ENCODE results near the gene LINC01488. TPM values are rescaled to one million over a fixed set of nuclear protein-coding genes. Genes with fewer than 3 reads are reported as not detected.

Gene LINC01488
- total RNA-seq, 1 experiment from 2014 or later, result not detected

DNA sequence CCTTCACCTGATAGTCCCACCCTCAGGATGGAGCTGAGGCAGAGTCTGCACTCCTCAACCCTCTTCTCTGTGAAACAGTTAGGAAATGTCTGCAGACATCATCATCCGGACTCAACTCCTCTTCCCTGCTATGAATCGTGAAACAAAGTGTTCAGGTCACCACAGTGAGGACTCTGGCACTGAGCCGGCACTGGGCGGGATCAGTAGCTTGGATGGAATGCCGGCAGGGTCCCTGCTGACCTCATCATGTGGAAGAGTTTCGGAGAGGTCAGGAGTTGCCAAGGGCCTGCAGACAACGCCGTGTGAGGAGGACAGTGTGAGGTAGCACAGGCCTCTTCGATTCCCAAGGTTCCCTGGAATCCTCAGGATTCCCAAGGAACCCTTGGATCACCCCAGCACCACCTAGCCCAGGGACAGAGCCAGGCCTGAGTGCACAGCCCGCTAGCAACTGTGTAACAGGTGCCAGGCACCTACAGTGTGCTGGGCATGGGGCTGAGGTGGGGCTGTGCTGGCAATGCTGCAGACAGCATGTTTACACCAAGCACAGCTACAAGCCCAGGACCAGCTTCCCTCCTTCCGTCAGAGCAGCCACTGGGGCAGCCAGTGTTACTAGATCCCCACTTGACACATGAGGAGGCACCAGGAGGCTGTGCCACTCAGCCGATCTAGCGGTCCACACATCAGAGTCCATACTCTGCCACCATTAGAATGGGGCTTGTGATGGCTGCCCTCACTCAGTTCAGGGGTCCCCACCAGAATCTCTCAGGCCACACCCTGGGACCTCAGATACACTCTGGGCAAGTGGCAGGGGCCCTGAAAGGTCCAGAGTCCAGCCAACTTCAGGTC lies 693 bp upstream of the LINC01488 start:
- H3K27ac ChIP-seq (ENCODE audit: low read depth, low read length), result no peak overlapping the region
- intact Hi-C loops (cut with micrococcal nuclease), result no loop called here
- BruUV-seq (replicated peaks), result no TSS peak
- RAD21 ChIA-PET (ENCODE audit: low non-redundant PET in 1 of 2, low total read pairs in 2 of 2, uncharacterized antibody in 2 of 2, unreplicated experiment in 2 of 2), result no interaction called here
- no peak for ATAC-seq
- no peak overlapping the region for H3K4me3 ChIP-seq (replicated peaks in 1 of 2; ENCODE audit: low read depth in 1 of 2, low read length in 2 of 2)
- no peaks in the 10 kb centered on the region for H4K20me1 ChIP-seq (ENCODE audit: insufficient read depth)
- no peaks in the 10 kb centered on the region for H3K36me3 ChIP-seq (ENCODE audit: control insufficient read depth in 1 of 2, insufficient read depth in 2 of 2, low read length in 2 of 2)
- H3K79me2 ChIP-seq (ENCODE audit: insufficient read depth, low read length), result no peaks in the 10 kb centered on the region
- no peak overlapping the region for H3K4me2 ChIP-seq (ENCODE audit: low read length)
- no peaks in the 10 kb centered on the region for H3K9me3 ChIP-seq (ENCODE audit: control insufficient read depth in 1 of 2, insufficient read depth in 1 of 2, low read depth in 1 of 2, low read length in 2 of 2)
- H2AFZ ChIP-seq (ENCODE audit: low read depth, low read length, poor library complexity, severe bottlenecking), result no peak overlapping the region
- TF ChIP-seq CTCF (IDR thresholded peaks at IDR 0.05 in 2 of 3, conservative IDR thresholded peaks at IDR 0.05 in 1 of 3; ENCODE audit: borderline replicate concordance in 1 of 3, insufficient read depth in 1 of 3, low read depth in 2 of 3, low read length in 2 of 3) (no peak), RAD21 (IDR thresholded peaks at IDR 0.05; ENCODE audit: low read depth) (no peak)
- TF ChIP-seq, protein P1, sequence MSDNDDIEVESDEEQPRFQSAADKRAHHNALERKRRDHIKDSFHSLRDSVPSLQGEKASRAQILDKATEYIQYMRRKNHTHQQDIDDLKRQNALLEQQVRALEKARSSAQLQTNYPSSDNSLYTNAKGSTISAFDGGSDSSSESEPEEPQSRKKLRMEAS (IDR thresholded peaks at IDR 0.05), result no peak
- H3K9ac ChIP-seq (ENCODE audit: low read length), result no peak overlapping the region
- no peak for DNase-seq (ENCODE audit: low read depth, low spot score)
- CTCF ChIA-PET, result no interaction called here
- no peaks in the 10 kb centered on the region for H3K9me2 ChIP-seq (ENCODE audit: insufficient read depth)
- H3K4me1 ChIP-seq (ENCODE audit: control insufficient read depth in 1 of 2, insufficient read depth in 2 of 2, low read length in 2 of 2), result peaks cover 0 to 15% of the 10 kb centered on the region in 2 experiments; a peak in 3 of 4 replicates
- POLR2A ChIA-PET, result no interaction called here
- no peaks in the 10 kb centered on the region for H3K27me3 ChIP-seq (ENCODE audit: insufficient read depth, low read length)

- H3K4me1 ChIP-seq (ENCODE audit: control insufficient read depth in 1 of 2, insufficient read depth in 2 of 2, low read length in 2 of 2), result peaks cover 0 to 15% of the 10 kb centered on the region in 2 experiments; a peak in 3 of 4 replicates
- no TSS peak for BruUV-seq (replicated peaks)
- intact Hi-C loops (cut with micrococcal nuclease), result no loop called here
- ChIA-PET POLR2A (no interaction called here), RAD21 (ENCODE audit: low non-redundant PET in 1 of 2, low total read pairs in 2 of 2, uncharacterized antibody in 2 of 2, unreplicated experiment in 2 of 2) (no interaction called here), CTCF (no interaction called here)
- H3K9me2 ChIP-seq (ENCODE audit: insufficient read depth), result no peaks in the 10 kb centered on the region
- no peaks in the 10 kb centered on the region for H3K36me3 ChIP-seq (ENCODE audit: control insufficient read depth in 1 of 2, insufficient read depth in 2 of 2, low read length in 2 of 2)
- TF ChIP-seq POLR2AphosphoS5 (IDR thresholded peaks at IDR 0.05; ENCODE audit: low read depth, low read length), result no peak
- no peak for TF ChIP-seq SP1 (IDR thresholded peaks at IDR 0.05; ENCODE audit: low read depth)
- TF ChIP-seq RAD21 (IDR thresholded peaks at IDR 0.05; ENCODE audit: low read depth), result no peak
- no peak for TF ChIP-seq JUND (IDR thresholded peaks at IDR 0.05)
- no peak for TF ChIP-seq ZBTB33 (IDR thresholded peaks at IDR 0.05; ENCODE audit: extremely low read depth, insufficient replicate concordance, low read length)
- TF ChIP-seq ELF1 (IDR thresholded peaks at IDR 0.05; ENCODE audit: borderline replicate concordance, low read depth), result no peak
- no peak for DNase-seq (ENCODE audit: low read depth, low spot score)
- H2AFZ ChIP-seq (ENCODE audit: low read depth, low read length, poor library complexity, severe bottlenecking), result no peak overlapping the region
- no peak overlapping the region for H3K4me3 ChIP-seq (replicated peaks in 1 of 2; ENCODE audit: low read depth in 1 of 2, low read length in 2 of 2)
- no peaks in the 10 kb centered on the region for H3K27me3 ChIP-seq (ENCODE audit: insufficient read depth, low read length)
- no peaks in the 10 kb centered on the region for H3K9me3 ChIP-seq (ENCODE audit: control insufficient read depth in 1 of 2, insufficient read depth in 1 of 2, low read depth in 1 of 2, low read length in 2 of 2)
- no peaks in the 10 kb centered on the region for H4K20me1 ChIP-seq (ENCODE audit: insufficient read depth)
- no peaks in the 10 kb centered on the region for H3K79me2 ChIP-seq (ENCODE audit: insufficient read depth, low read length)
- no peak for ATAC-seq
- H3K27ac ChIP-seq (ENCODE audit: low read depth, low read length), result no peak overlapping the region
- no peak overlapping the region for H3K4me2 ChIP-seq (ENCODE audit: low read length)
- H3K9ac ChIP-seq (ENCODE audit: low read length), result no peak overlapping the region
Observed at GRCh38 chr11:69482322-69482721, 859 bp downstream of the LINC01488 start.
